Stimulated activated CD8-positive, alpha-beta memory T cell treated with anti-CD3 and anti-CD28 coated beads, Interleukin-12 subunit alpha, Interleukin-12 subunit beta, amount 100 ng/mL, for 24 hours (primary cell): ENCODE data around the gene CEBPG.

Experiments
- DNase-seq: peaks from one replicate; pipeline ENCODE4 v3.0.0-alpha.2; 2020; ENCODE audit errors: extremely low read depth

The CEBPG gene

GRCh38 chr19:33394723-33395560 lies 21.4 kb downstream of the CEBPG start:
- no peak for DNase-seq

GRCh38 chr19:33395561-33396550 lies 22.3 kb downstream of the CEBPG start:
- DNase-seq = no peak

DNA sequence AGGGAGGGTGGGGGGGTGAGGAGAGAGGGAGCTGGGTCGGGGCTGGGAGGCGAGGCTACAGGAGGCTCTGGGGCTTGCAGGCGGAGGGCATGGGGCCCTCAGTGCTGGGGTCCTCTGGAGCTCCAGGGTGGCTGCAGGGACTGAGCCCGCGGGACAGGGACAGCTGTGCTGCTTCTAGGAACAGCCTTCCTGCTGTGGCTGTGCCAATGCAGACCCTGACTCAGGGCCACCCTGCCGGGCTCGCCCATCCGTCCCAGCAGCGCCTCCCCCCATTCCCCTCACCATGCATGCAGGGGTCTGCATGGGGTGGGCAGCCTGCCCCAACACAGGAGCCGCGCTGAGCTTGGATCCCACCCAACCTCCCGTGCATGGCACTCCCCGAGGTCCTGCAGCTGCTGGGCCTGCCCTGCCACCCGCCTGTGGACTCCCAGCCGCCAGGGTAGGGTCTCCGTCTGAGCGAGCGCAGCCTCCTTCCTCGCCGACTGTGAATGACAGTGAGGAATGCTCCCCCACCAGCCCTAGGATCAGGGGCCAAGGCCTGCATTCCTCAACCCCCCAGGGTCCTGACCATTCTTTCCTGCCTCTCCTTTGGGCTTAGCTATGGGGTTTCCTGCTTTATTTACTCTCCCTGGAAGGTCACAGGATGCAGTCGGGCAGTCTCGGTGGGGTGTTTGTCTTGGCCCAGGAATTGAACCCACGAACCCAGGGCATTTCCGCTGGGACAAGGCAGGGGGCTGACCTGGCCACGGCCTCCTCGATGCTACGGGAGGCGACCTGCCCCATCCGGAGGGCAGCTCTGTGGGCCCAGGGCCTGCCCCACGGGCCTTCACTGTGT lies 23.4 kb downstream of the CEBPG start:
- DNase-seq = no peak

- no peak for DNase-seq
Observed at GRCh38 chr19:33397536-33398360, 24.2 kb downstream of the CEBPG start.

- no peak for DNase-seq
Observed at GRCh38 chr19:33398361-33399060, 25.0 kb downstream of the CEBPG start.

DNA sequence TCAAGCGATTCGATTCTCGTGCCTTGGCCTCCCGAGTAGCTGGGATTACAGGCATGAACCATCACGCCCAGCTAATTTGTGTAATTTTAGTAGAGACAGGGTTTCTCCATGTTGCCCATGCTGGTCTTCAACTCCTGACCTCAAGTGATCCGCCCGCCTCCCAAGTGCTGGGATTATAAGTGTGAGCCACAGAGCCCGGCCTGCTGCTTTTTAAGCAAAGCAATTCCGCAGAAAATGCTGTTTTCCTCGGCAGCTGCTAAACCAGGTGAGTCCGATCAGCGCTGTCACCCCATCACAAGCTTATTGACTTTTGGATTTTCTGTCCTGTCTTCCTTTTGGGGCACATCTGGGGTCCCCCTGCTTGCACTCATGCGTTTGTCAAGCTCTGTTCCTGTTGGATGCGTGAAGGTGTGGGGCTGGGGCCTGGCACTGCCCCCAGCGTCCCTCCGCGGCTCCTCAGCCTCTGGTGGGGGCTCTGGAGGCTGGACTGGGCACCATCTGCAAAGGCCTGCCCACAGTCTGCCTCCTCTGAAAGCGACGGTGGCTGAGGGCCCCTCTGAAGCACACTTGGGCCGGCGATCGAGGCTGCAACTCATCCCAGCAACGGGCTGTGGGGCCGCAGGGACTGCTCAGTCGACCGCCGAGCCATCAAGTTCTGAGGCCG lies 25.7 kb downstream of the CEBPG start:
- no peak for DNase-seq

GRCh38 chr19:33399745-33400681 lies 26.5 kb downstream of the CEBPG start:
- no peak for DNase-seq

- no peak for DNase-seq
Observed at GRCh38 chr19:33400856-33401682, 27.6 kb downstream of the CEBPG start.

- no peak for DNase-seq
Observed at GRCh38 chr19:33401683-33402420, 28.3 kb downstream of the CEBPG start.

- DNase-seq = no peak
Observed at GRCh38 chr19:33402421-33403220, 29.1 kb downstream of the CEBPG start.

DNA sequence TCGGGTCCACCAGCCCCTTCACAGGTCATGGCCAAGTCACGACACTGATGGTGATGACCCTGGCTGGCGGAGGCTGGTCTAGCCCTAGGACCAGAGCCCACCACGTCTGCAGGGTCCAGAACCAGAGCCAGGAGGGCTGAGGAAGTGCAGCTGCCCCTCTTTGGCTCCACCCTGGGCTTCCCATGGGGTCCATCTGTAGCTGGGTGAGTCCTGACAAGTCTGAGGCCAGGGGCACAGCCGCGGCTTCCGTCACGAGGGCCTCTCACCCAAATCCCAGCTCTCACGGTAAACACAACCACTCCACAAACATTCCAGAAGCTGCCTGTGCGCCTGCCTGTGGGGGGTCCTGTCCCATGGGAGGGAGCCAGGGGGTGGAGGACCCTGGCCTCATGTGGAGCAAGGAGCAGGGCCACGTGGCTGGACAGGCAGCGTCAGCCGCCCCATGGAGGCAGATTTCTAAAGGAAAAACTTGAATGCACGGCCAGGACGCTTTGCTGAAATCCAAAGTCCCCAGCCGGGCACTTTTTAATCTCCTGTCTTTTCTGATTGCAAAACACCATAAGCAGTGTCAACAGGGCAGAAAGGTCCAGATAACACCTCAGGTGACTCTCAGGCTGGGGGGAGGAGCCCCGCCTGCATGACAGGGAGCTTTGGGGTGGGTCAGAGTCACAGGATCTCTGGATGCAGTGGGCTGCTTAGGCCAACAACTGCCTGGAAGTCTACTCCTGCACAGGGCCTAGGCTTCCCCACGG lies 29.9 kb downstream of the CEBPG start:
- no peak for DNase-seq

DNA sequence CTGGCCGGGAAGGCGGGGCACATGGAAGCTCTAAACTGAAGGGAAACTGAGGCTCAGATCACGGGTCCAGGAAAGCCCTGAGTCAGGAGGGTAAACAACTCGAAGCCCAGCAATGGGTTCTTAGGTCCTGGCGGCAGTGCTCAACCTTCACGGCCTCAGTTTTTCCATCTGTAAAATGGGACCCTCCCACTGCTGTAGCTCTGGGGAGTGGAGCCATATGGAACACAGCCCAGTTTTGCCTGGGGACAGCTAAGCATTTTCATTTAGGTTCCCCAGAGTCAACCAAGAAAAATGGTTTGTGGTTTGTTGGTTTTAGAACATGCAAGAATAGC lies 30.4 kb downstream of the CEBPG start:
- no peak for DNase-seq

- DNase-seq = no peak
Observed at GRCh38 chr19:33404506-33405253, 31.2 kb downstream of the CEBPG start.

DNA sequence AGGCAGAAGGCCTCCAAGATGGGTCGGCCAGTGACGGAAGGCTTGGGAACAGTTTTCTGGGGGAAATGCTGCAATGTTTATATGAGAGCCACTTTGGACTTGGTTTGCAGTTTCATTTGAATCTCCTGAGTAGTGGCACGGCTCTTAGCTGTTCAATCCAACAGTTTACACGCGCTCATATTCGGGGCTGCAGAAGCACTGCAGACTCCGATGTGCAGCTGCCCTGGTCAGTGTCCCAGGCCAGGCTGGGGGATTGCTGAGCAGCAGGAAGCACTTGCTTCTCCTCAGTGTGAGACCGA lies 31.7 kb downstream of the CEBPG start:
- DNase-seq = no peak
